A172 (cell line): ENCODE measurements around the gene SNUPN. TPM values are rescaled to one million over a fixed set of nuclear protein-coding genes. Genes with fewer than 3 reads are reported as not detected.
"Not testable (repeated sequence)": the region's sequence is repeated elsewhere in the genome, so short reads cannot be mapped to it uniquely, and the experiment has no call there.

Experiments
- DNase-seq: peaks from one replicate; pipeline ENCODE4 v3.0.0-alpha.2; 2015; ENCODE audit warnings: low spot score
- total RNA-seq: library from RNA; depleted of rRNA; stranded (reverse); fragments of >200 nt; shearing (Covaris generic); gene quantifications from 2 replicates; pipeline ENCODE4 v1.2.3, GENCODE V29; 2014; rRNA removed

The SNUPN gene
- total RNA-seq, 1 experiment from 2014 or later: 53.6 TPM

- DNase-seq: no peak
Observed at GRCh38 chr15:75583701-75584100, 41.8 kb downstream of the SNUPN start.

GRCh38 chr15:75582943-75583342 is 42.6 kb downstream of the SNUPN start:
- DNase-seq: not testable (repeated sequence)

GRCh38 chr15:75578948-75579920 is 46.3 kb downstream of the SNUPN start, which contains the start of gene PTPN9:
Gene PTPN9 (minus strand): TSS chr15:75579315. CDS start chr15:75578776, 539 bp downstream.
- DNase-seq: peak; percentile 41

GRCh38 chr15:75578173-75578947 is 47.2 kb downstream of the SNUPN start:
- peak; percentile 12 for DNase-seq

- no peak for DNase-seq
Observed at GRCh38 chr15:75577401-75578172, 47.9 kb downstream of the SNUPN start.

- DNase-seq: no peak
Observed at GRCh38 chr15:75573648-75574384, 51.7 kb downstream of the SNUPN start.

GRCh38 chr15:75570126-75570845 is 55.2 kb downstream of the SNUPN start:
- no peak for DNase-seq

- no peak for DNase-seq
Observed at GRCh38 chr15:75565062-75565970, 60.2 kb downstream of the SNUPN start.

- no peak for DNase-seq
Observed at GRCh38 chr15:75561888-75562287, 63.6 kb downstream of the SNUPN start.

GRCh38 chr15:75559360-75559759 is 66.2 kb downstream of the SNUPN start:
- not testable (repeated sequence) for DNase-seq

- DNase-seq: not testable (repeated sequence)
Observed at GRCh38 chr15:75558955-75559354, 66.6 kb downstream of the SNUPN start.

GRCh38 chr15:75554717-75555116 is 70.8 kb downstream of the SNUPN start:
- DNase-seq: no peak

GRCh38 chr15:75553659-75554058 is 71.9 kb downstream of the SNUPN start:
- DNase-seq: no peak

GRCh38 chr15:75551091-75551490 is 74.4 kb downstream of the SNUPN start:
- no peak for DNase-seq

Other genes with a start within 250 kb of the SNUPN start
- 12.8 and 19.2 TPM in 2 replicates for gene SIN3A, start 174.0 kb downstream of the SNUPN start, total RNA-seq
- 19.2 and 21.1 TPM in 2 replicates for gene PTPN9, start 46.4 kb downstream of the SNUPN start, total RNA-seq
- gene IMP3, start 14.5 kb upstream of the SNUPN start, total RNA-seq: 103 and 141 TPM in 2 replicates
- gene SNX33, start 22.2 kb upstream of the SNUPN start, total RNA-seq: 9.3 and 14.1 TPM in 2 replicates
- 132 and 171 TPM in 2 replicates for gene CSPG4, start 87.1 kb upstream of the SNUPN start, total RNA-seq
- 36.6 and 36.9 TPM in 2 replicates for gene UBE2Q2, start 217.7 kb upstream of the SNUPN start, total RNA-seq